Chondrocyte (in vitro differentiated cells): Measurements from ENCODE around the gene ATP6V0A4. TPM values are rescaled to one million over a fixed set of nuclear protein-coding genes. Genes with fewer than 3 reads are reported as not detected.

Source experiments
- DNase-seq: peaks from one replicate; pipeline ENCODE4 v3.0.0; 2021; ENCODE audit warnings: mixed read lengths, low spot score
- H3K27ac Mint-ChIP-seq: one replicate; pipeline ENCODE4 v1.8.0; 2021; ENCODE audit warnings: mild to moderate bottlenecking, moderate library complexity, mixed read lengths; ENCODE audit not compliant: unreplicated experiment
- H3K27me3 Mint-ChIP-seq: 2 replicates; pipeline ENCODE4 v1.8.0; 2021; ENCODE audit warnings: low read depth, mixed read lengths
- H3K36me3 Mint-ChIP-seq: 2 replicates; pipeline ENCODE4 v1.8.0; 2021; ENCODE audit warnings: low read depth, mixed read lengths
- H3K4me1 Mint-ChIP-seq: 2 replicates; pipeline ENCODE4 v1.8.0; 2021; ENCODE audit warnings: low read depth, mild to moderate bottlenecking, mixed read lengths
- H3K4me3 Mint-ChIP-seq: one replicate; pipeline ENCODE4 v1.8.0; 2021; ENCODE audit warnings: mild to moderate bottlenecking, moderate library complexity, mixed read lengths; ENCODE audit not compliant: unreplicated experiment
- H3K9me3 Mint-ChIP-seq: 2 replicates; pipeline ENCODE4 v1.8.0; 2021; ENCODE audit warnings: low read depth, mixed read lengths
- CTCF ChIP-seq: fragments of 200-600 bp; sonication (generic); IDR thresholded peaks from 2 replicates; pipeline ENCODE4 v1.5.0; 2021; ENCODE audit warnings: antibody characterized with exemption, mild to moderate bottlenecking, moderate library complexity
- long read RNA-seq: library from polyadenylated mRNA; stranded (forward); transcript quantifications from one replicate; pipeline ENCODE4 v2.0.0, GENCODE V29; 2021
- total RNA-seq: library from RNA; stranded (reverse); gene quantifications from 3 replicates; pipeline ENCODE4 v1.2.1, GENCODE V29; 2021

ATP6V0A4 gene
- 0.35 to 0.70 TPM (median 0.51 TPM) in 3 replicates for total RNA-seq
- long read RNA-seq: 0 reads

GRCh38 chr7:138797715-138798320, at the start of gene ATP6V0A4, which contains the start of gene TMEM213:
ATP6V0A4 (minus strand) TSS chr7:138798196; CDS start chr7:138771247, 26,949 bp downstream.
TMEM213 (plus strand) TSS chr7:138797994; CDS start chr7:138798105, 111 bp downstream.
- Mint-ChIP-seq H3K27ac (no peak within 1 kb of the TSS), H3K4me3 (no peak within 1 kb of the TSS), H3K9me3 (no peaks in the 10 kb centered on the region)

DNA sequence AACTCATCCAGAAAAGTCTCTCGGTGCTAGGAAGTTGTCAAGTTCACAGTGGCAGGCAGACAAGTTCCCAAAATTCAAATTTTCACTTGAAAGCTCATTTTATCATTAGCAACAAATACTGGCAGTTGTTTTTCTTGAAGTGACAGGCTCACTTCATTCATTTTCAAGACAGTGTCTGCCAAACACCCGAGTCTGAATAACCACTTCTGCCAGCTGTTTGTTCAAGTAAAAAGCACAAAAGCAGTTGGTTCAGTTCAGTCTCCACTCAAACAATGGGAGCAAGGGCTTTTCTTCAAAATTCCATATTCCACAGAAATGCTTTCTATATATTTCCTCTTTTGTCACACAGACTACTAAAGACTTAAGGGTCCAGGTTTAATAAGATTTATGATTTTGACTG, 47.7 kb upstream of the ATP6V0A4 start:
- Mint-ChIP-seq H3K27ac (no peak overlapping the region), H3K27me3 (no peaks in the 10 kb centered on the region), H3K4me1 (peaks cover 37% of the 10 kb centered on the region), H3K36me3 (peaks cover 9% of the 10 kb centered on the region), H3K4me3 (no peak overlapping the region), H3K9me3 (peaks cover 6% of the 10 kb centered on the region)
- TF ChIP-seq CTCF: no peak
- no peak for DNase-seq

More at GRCh38 chr7:138797715-138798320, at the start of gene ATP6V0A4, which contains the start of gene TMEM213:
- peaks cover 4% of the 10 kb centered on the region for H3K4me1 Mint-ChIP-seq
- no peak for DNase-seq
- H3K27me3 Mint-ChIP-seq: peaks cover 21% of the 10 kb centered on the region
- TF ChIP-seq CTCF: no peak
- H3K36me3 Mint-ChIP-seq: peaks cover 2% of the 10 kb centered on the region

DNA sequence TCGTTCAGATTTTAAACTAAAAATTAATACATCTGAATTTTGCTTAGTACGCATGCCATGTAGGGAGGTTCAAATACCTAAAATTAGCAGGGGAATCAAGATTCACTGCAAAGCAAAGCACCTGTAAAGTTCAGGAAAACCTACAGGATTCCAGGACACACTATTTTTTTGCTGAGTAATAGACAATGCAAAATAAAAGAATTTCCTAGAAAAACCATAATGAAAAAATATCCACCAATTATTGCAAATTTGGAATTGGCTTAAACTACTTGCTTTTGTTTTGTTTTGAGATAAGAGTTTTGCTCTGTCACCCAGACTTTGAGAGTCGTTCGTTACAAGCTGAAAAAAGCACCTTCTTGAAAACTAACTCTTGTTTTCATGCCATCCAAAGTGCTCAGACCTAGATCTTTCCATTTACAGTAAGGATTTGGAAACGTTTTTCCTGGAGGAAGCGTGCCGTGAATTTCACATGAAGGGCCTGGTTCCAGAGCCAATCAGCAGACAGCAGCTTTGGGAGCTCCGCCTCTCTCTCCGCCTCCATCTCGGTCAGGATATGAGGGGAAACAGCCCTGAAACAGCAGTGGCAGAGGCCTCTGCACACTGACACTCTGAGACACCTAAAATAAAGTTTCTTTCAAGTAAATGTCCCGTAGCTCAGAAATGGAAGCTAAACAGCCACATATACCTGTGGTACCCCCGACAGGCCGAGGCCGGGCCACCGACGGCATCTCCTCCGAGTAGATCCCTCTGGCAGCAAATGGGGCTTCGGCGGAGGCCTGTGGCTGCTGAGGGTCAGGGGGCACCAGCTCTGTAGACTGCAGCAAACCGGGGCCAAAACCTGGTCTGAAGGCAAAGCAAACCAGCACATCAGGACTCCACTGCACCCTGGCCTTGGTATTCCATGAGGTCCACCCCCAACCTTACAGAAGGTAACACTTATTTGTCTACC, 45.9 kb upstream of the ATP6V0A4 start:
- TF ChIP-seq CTCF: no peak
- H3K36me3 Mint-ChIP-seq: peaks cover 2% of the 10 kb centered on the region
- H3K4me3 Mint-ChIP-seq: no peak overlapping the region
- DNase-seq: no peak
- H3K27me3 Mint-ChIP-seq: no peaks in the 10 kb centered on the region
- H3K27ac Mint-ChIP-seq: no peak overlapping the region
- H3K9me3 Mint-ChIP-seq: no peaks in the 10 kb centered on the region
- peaks cover 33% of the 10 kb centered on the region for H3K4me1 Mint-ChIP-seq

GRCh38 chr7:138842111-138842510, 44.1 kb upstream of the ATP6V0A4 start:
- Mint-ChIP-seq H3K27me3 (no peaks in the 10 kb centered on the region), H3K9me3 (no peaks in the 10 kb centered on the region), H3K4me1 (peaks cover 26% of the 10 kb centered on the region), H3K36me3 (peaks cover 2% of the 10 kb centered on the region), H3K4me3 (no peak overlapping the region), H3K27ac (peak overlapping the region; percentile 36)
- no peak for TF ChIP-seq CTCF
- no peak for DNase-seq

DNA sequence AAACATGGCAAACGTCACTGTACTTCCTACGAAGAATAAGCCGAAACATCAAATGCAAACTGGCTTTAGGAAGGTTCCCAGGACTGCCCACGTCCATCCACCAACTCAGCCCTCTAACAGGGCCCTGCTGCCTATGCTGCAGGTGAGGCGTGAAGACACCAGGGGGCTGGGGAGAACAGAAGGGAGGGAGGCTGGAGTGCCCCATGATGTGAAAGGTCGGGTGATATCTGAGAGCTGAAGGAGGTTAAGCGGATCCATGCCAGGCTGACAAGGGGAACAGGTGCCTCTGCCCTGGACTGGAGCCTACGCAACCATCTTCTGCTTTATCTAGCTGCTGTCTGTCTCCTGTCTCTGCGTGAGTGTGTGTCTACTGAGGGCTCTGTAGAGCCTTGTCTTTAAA, 40.2 kb upstream of the ATP6V0A4 start:
- no peak for TF ChIP-seq CTCF
- Mint-ChIP-seq H3K27me3 (no peaks in the 10 kb centered on the region), H3K36me3 (peaks cover 8% of the 10 kb centered on the region), H3K27ac (no peak overlapping the region), H3K4me1 (peaks cover 14% of the 10 kb centered on the region), H3K9me3 (no peaks in the 10 kb centered on the region), H3K4me3 (no peak overlapping the region)
- DNase-seq: no peak
